ENCODE results near the gene ASMTL. TPM values are rescaled to one million over a fixed set of nuclear protein-coding genes. Genes with fewer than 3 reads are reported as not detected.

Gene ASMTL
- total and polyA plus RNA-seq, 2 experiments from 2014 or later: 53.7 to 61.2 TPM

DNA sequence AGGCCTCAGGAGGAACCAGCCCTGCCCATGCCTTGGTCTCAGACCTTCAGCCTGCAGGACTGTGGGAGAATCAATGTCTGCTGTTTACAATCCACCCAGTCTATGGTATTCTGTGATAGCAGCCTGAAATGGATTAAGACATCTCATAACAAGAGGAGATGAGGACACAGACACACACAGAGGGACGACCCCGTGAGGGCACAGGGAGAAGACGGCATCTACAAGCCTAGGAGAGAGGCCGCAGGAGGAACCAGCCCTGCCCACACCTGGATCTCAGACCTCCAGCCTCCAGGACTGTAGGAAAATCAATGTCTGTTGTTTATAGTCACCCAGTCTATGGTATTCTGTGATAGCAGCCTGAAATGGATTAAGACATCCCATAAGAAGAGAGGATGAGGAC is 64.1 kb downstream of the ASMTL start (continued):
- TF ChIP-seq ZNF462 (CRISPR knock-in tag; IDR thresholded peaks at IDR 0.05) (no peak), EZH2 (IDR thresholded peaks at IDR 0.05; ENCODE audit: low read depth, unreplicated experiment) (no peak), CREB1 (CRISPR knock-in tag; IDR thresholded peaks at IDR 0.05; ENCODE audit: low read depth) (no peak), JUNB (IDR thresholded peaks at IDR 0.05; ENCODE audit: unreplicated experiment) (no peak), POLR2AphosphoS5 (IDR thresholded peaks at IDR 0.05; ENCODE audit: low read depth) (no peak), NANOG (IDR thresholded peaks at IDR 0.05; ENCODE audit: borderline replicate concordance) (no peak), STAT1 (IDR thresholded peaks at IDR 0.05; ENCODE audit: unreplicated experiment) (no peak), ZNF331 (CRISPR knock-in tag; IDR thresholded peaks at IDR 0.05; ENCODE audit: low read depth) (no peak), ZNF114 (CRISPR knock-in tag; IDR thresholded peaks at IDR 0.05) (no peak), CTCF (conservative IDR thresholded peaks at IDR 0.05; ENCODE audit: low read depth in 2 of 2) (no peak)
- TF ChIP-seq, protein P1, sequence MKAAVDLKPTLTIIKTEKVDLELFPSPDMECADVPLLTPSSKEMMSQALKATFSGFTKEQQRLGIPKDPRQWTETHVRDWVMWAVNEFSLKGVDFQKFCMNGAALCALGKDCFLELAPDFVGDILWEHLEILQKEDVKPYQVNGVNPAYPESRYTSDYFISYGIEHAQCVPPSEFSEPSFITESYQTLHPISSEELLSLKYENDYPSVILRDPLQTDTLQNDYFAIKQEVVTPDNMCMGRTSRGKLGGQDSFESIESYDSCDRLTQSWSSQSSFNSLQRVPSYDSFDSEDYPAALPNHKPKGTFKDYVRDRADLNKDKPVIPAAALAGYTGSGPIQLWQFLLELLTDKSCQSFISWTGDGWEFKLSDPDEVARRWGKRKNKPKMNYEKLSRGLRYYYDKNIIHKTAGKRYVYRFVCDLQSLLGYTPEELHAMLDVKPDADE (IDR thresholded peaks at IDR 0.05): no peak

Data from GM23338 (cell line).